H9 (cell line): Measurements from ENCODE around the gene TAS2R40. TPM values are rescaled to one million over a fixed set of nuclear protein-coding genes. Genes with fewer than 3 reads are reported as not detected.

Source experiments
- DNase-seq: peaks from one replicate; pipeline ENCODE4 v3.0.0-alpha.2; 2017
- H2AFZ ChIP-seq: one replicate; pipeline ENCODE4 v1.6.1; 2013; ENCODE audit warnings: mild to moderate bottlenecking, low read length, control low read depth, moderate library complexity
- H2AK5ac ChIP-seq: 2 replicates; pipeline ENCODE4 v1.6.1; 2013; ENCODE audit warnings: low read length, control low read depth, mixed read lengths; ENCODE audit not compliant: insufficient read length
- H2BK120ac ChIP-seq: one replicate; pipeline ENCODE4 v1.6.1; 2013; ENCODE audit warnings: low read depth, mild to moderate bottlenecking, low read length, control low read depth, inconsistent platforms; ENCODE audit not compliant: poor library complexity, severe bottlenecking
- H2BK12ac ChIP-seq: 2 replicates; pipeline ENCODE4 v1.6.1; 2013; ENCODE audit warnings: low read length, control low read depth, mixed read lengths, low read depth; ENCODE audit not compliant: insufficient read length
- H2BK15ac ChIP-seq: 2 replicates; pipeline ENCODE4 v1.6.1; 2013; ENCODE audit warnings: low read depth, low read length, control low read depth
- H2BK20ac ChIP-seq: one replicate; pipeline ENCODE4 v1.6.1; 2013; ENCODE audit warnings: low read depth, mild to moderate bottlenecking, low read length, control low read depth, inconsistent platforms; ENCODE audit not compliant: poor library complexity, severe bottlenecking
- H2BK5ac ChIP-seq: 2 replicates; pipeline ENCODE4 v1.6.1; 2013; ENCODE audit warnings: low read length, control low read depth, mixed read lengths; ENCODE audit not compliant: insufficient read length
- H3K14ac ChIP-seq: 2 replicates; pipeline ENCODE4 v1.6.1; 2013; ENCODE audit warnings: low read length, control low read depth; ENCODE audit not compliant: insufficient read depth
- H3K18ac ChIP-seq: 2 replicates; pipeline ENCODE4 v1.6.1; 2013; ENCODE audit warnings: low read depth, mild to moderate bottlenecking, mixed read lengths, low read length, control low read depth; ENCODE audit not compliant: insufficient read length
- H3K23ac ChIP-seq: 2 replicates; pipeline ENCODE4 v1.6.1; 2013; ENCODE audit warnings: low read length, control low read depth, mixed read lengths, low read depth; ENCODE audit not compliant: insufficient read length
- H3K23me2 ChIP-seq: 2 replicates; pipeline ENCODE4 v1.6.1; 2013; ENCODE audit warnings: low read depth, mild to moderate bottlenecking, mixed read lengths, low read length, control low read depth; ENCODE audit not compliant: insufficient read length, poor library complexity, severe bottlenecking
- H3K27ac ChIP-seq: 2 replicates; pipeline ENCODE4 v1.5.1; 2013; ENCODE audit warnings: low read length, control low read depth, mixed read lengths, low read depth; ENCODE audit not compliant: insufficient read length
- H3K27me3 ChIP-seq: 2 replicates; pipeline ENCODE4 v1.6.1; 2013; ENCODE audit warnings: low read length, control low read depth, inconsistent platforms; ENCODE audit not compliant: insufficient read depth
- H3K4ac ChIP-seq: 2 replicates; pipeline ENCODE4 v1.6.1; 2013; ENCODE audit warnings: low read depth, mild to moderate bottlenecking, control low read depth, inconsistent platforms, low read length, moderate library complexity
- H3K4me1 ChIP-seq: 2 replicates; pipeline ENCODE4 v1.6.1; 2013; ENCODE audit warnings: low read length, control low read depth, inconsistent platforms; ENCODE audit not compliant: insufficient read depth
- H3K4me2 ChIP-seq: 2 replicates; pipeline ENCODE4 v1.6.1; 2013; ENCODE audit warnings: low read length, control low read depth, mixed read lengths; ENCODE audit not compliant: insufficient read length, insufficient read depth
- H3K56ac ChIP-seq: 2 replicates; pipeline ENCODE4 v1.6.1; 2013; ENCODE audit warnings: low read depth, mild to moderate bottlenecking, mixed read lengths, low read length, control low read depth; ENCODE audit not compliant: insufficient read length
- H3K79me1 ChIP-seq: 2 replicates; pipeline ENCODE4 v1.6.1; 2013; ENCODE audit warnings: low read depth, mild to moderate bottlenecking, moderate library complexity, low read length, control low read depth, inconsistent platforms; ENCODE audit not compliant: insufficient read depth, poor library complexity, severe bottlenecking
- H3K79me2 ChIP-seq: 2 replicates; pipeline ENCODE4 v1.6.1; 2013; ENCODE audit warnings: low read length, control low read depth, inconsistent platforms; ENCODE audit not compliant: insufficient read depth
- H3K9ac ChIP-seq: 2 replicates; pipeline ENCODE4 v1.6.1; 2013; ENCODE audit warnings: low read length, control low read depth, mixed read lengths; ENCODE audit not compliant: insufficient read length; ENCODE audit errors: extremely low read depth
- H3K9me3 ChIP-seq: one replicate; pipeline ENCODE4 v1.6.1; 2013; ENCODE audit warnings: low read depth, low read length, inconsistent platforms; ENCODE audit not compliant: control insufficient read depth
- H3T11ph ChIP-seq: one replicate; pipeline ENCODE4 v1.6.1; 2013; ENCODE audit warnings: mild to moderate bottlenecking, low read length, control low read depth, inconsistent platforms
- H4K20me1 ChIP-seq: one replicate; pipeline ENCODE4 v1.6.1; 2013; ENCODE audit not compliant: control insufficient read depth, insufficient read length, insufficient read depth
- H4K5ac ChIP-seq: 2 replicates; pipeline ENCODE4 v1.6.1; 2013; ENCODE audit warnings: low read depth, mild to moderate bottlenecking, mixed read lengths, low read length, control low read depth; ENCODE audit not compliant: insufficient read length
- H4K8ac ChIP-seq: replicated peaks from 2 replicates; pipeline ENCODE4 v1.6.1; 2013; ENCODE audit warnings: low read length, control low read depth, mixed read lengths, low read depth; ENCODE audit not compliant: insufficient read length
- H4K91ac ChIP-seq: 2 replicates; pipeline ENCODE4 v1.6.1; 2013; ENCODE audit warnings: low read depth, mild to moderate bottlenecking, moderate library complexity, mixed read lengths, low read length, control low read depth; ENCODE audit not compliant: insufficient read length
- H3K27ac Mint-ChIP-seq, 3 experiments: 2 replicates in 2 of 3; 3 replicates in 1 of 3; pipeline ENCODE4 v1.8.0; 2020 to 2021; ENCODE audit warnings: mixed read lengths in 3 of 3, mild to moderate bottlenecking in 1 of 3, moderate library complexity in 1 of 3
- H3K27me3 Mint-ChIP-seq: 2 replicates; pipeline ENCODE4 v1.8.0; 2021; ENCODE audit warnings: low read depth, mild to moderate bottlenecking, moderate library complexity, mixed read lengths
- H3K36me3 Mint-ChIP-seq, 3 experiments: 2 replicates in 2 of 3; 3 replicates in 1 of 3; pipeline ENCODE4 v1.8.0; 2020 to 2021; ENCODE audit warnings: low read depth in 3 of 3, mixed read lengths in 3 of 3; ENCODE audit not compliant: insufficient read depth in 1 of 3
- H3K4me1 Mint-ChIP-seq, 2 experiments: 2 replicates each; pipeline ENCODE4 v1.8.0; 2020; ENCODE audit warnings: mixed read lengths in 2 of 2
- H3K4me3 Mint-ChIP-seq, 2 experiments: 2 replicates in 1 of 2; 3 replicates in 1 of 2; pipeline ENCODE4 v1.8.0; 2020 to 2021; ENCODE audit warnings: mild to moderate bottlenecking in 2 of 2, mixed read lengths in 2 of 2, moderate library complexity in 1 of 2
- H3K9me3 Mint-ChIP-seq, 2 experiments: 2 replicates in 1 of 2; 3 replicates in 1 of 2; pipeline ENCODE4 v1.8.0; 2020; ENCODE audit warnings: mild to moderate bottlenecking in 2 of 2, mixed read lengths in 2 of 2, moderate library complexity in 1 of 2
- WGBS: extraction: QIAGEN DNeasy Blood & Tissue Kit; methylation state at CpG from one replicate; pipeline ENCODE4 v1.1.7; 2013; ENCODE audit warnings: missing lambda C conversion rate, low lambda C conversion rate, mixed read lengths; ENCODE audit not compliant: insufficient read length; ENCODE audit errors: extremely low coverage; 5-methylcytosine and 5-hydroxymethylcytosine counted together
- total RNA-seq: library from RNA; stranded (reverse); gene quantifications from 2 replicates; pipeline ENCODE4 v1.2.1, GENCODE V29; 2021
- TF ChIP-seq, protein P1 (sequence below): fragments of 200-600 bp; sonication (generic); conservative IDR thresholded peaks from 3 replicates; pipeline ENCODE4 v1.8.0; 2021; ENCODE audit warnings: antibody characterized with exemption, mild to moderate bottlenecking

TAS2R40 gene
- total RNA-seq, 1 experiment from 2014 or later, result not detected

GRCh38 chr7:143216686-143217085 is 5.2 kb upstream of the TAS2R40 start:
- Histone ChIP-seq H2BK15ac (no peak overlapping the region), H2AK5ac (no peak overlapping the region), H2AFZ (no peak overlapping the region), H3K79me2 (no peaks in the 10 kb centered on the region), H3K23me2 (no peaks in the 10 kb centered on the region), H3K79me1 (no peaks in the 10 kb centered on the region), H3K4me1 (no peaks in the 10 kb centered on the region), H4K91ac (no peak overlapping the region), H3K23ac (no peak overlapping the region), H2BK12ac (no peak overlapping the region), H3K9ac (no peak overlapping the region), H3K27ac (no peak overlapping the region), H4K8ac (no peak overlapping the region), H2BK20ac (no peak overlapping the region), H3T11ph (no peak overlapping the region), H2BK5ac (no peak overlapping the region), H3K14ac (no peak overlapping the region), H3K27me3 (no peaks in the 10 kb centered on the region), H3K4me2 (no peak overlapping the region), H4K20me1 (no peaks in the 10 kb centered on the region), H3K9me3 (no peaks in the 10 kb centered on the region), H4K5ac (no peak overlapping the region), H2BK120ac (no peak overlapping the region), H3K18ac (no peak overlapping the region), H3K4ac (no peak overlapping the region), H3K56ac (no peak overlapping the region)
- no CpG with 5 or more reads among the region's 2 CpGs for WGBS
- TF ChIP-seq, protein P1, sequence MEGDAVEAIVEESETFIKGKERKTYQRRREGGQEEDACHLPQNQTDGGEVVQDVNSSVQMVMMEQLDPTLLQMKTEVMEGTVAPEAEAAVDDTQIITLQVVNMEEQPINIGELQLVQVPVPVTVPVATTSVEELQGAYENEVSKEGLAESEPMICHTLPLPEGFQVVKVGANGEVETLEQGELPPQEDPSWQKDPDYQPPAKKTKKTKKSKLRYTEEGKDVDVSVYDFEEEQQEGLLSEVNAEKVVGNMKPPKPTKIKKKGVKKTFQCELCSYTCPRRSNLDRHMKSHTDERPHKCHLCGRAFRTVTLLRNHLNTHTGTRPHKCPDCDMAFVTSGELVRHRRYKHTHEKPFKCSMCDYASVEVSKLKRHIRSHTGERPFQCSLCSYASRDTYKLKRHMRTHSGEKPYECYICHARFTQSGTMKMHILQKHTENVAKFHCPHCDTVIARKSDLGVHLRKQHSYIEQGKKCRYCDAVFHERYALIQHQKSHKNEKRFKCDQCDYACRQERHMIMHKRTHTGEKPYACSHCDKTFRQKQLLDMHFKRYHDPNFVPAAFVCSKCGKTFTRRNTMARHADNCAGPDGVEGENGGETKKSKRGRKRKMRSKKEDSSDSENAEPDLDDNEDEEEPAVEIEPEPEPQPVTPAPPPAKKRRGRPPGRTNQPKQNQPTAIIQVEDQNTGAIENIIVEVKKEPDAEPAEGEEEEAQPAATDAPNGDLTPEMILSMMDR, result no peak
- H3K27me3 Mint-ChIP-seq, result peaks cover 9% of the 10 kb centered on the region; the same call in 1 of the 2 replicates
- no peak for DNase-seq
- no peak overlapping the region for H3K4me3 Mint-ChIP-seq
- peaks cover 0 to 8% of the 10 kb centered on the region in 2 experiments; a peak in 3 of 5 replicates for H3K9me3 Mint-ChIP-seq
- no peak overlapping the region for H3K27ac Mint-ChIP-seq
- peaks cover 0 to 3% (median 0%) of the 10 kb centered on the region in 3 experiments; a peak in 1 of 7 replicates for H3K36me3 Mint-ChIP-seq
- no peaks in the 10 kb centered on the region for H3K4me1 Mint-ChIP-seq
